ENCODE measurements around the gene PRR23A. TPM values are rescaled to one million over a fixed set of nuclear protein-coding genes. Genes with fewer than 3 reads are reported as not detected.

The PRR23A gene
- total RNA-seq, 3 donors from 2014 or later (not counting 1 experiment from before 2014, with no cell fraction given) = not detected

- Mint-ChIP-seq H3K27me3 (ENCODE audit: low read depth in 2 of 2) (peaks cover 30 to 59% of the 10 kb centered on the region in 2 donors), H3K36me3 (peaks cover 7% of the 10 kb centered on the region), H3K4me3 (no peak overlapping the region), H3K4me1 (peaks cover 11 to 16% of the 10 kb centered on the region in 2 donors), H3K27ac (no peak overlapping the region), H3K9me3 (peaks cover 2 to 3% of the 10 kb centered on the region in 2 donors)
- Histone ChIP-seq H3K9me3 (ENCODE audit: control insufficient read depth, insufficient read depth, low read length) (no peaks in the 10 kb centered on the region), H3K27me3 (ENCODE audit: control insufficient read depth, insufficient read depth, low read length) (peaks cover 18% of the 10 kb centered on the region), H3K4me1 (ENCODE audit: control insufficient read depth, insufficient read depth, low read length) (peaks cover 7% of the 10 kb centered on the region), H3K27ac (ENCODE audit: low read length) (no peak overlapping the region), H3K36me3 (ENCODE audit: control insufficient read depth, insufficient read depth, low read length) (no peaks in the 10 kb centered on the region), H3K4me3 (ENCODE audit: low read length) (no peak overlapping the region)
- TF ChIP-seq CTCF (IDR thresholded peaks at IDR 0.05) = no peak
- DNase-seq (no peak), ATAC-seq (no peak)
- intact Hi-C loops (cut with micrococcal nuclease) = no loop called here
Measured at GRCh38 chr3:138964923-138965322, 41.1 kb downstream of the PRR23A start.

GRCh38 chr3:138964264-138964663 lies 41.8 kb downstream of the PRR23A start:
- Histone ChIP-seq H3K4me3 (ENCODE audit: low read length) (no peak overlapping the region), H3K36me3 (ENCODE audit: control insufficient read depth, insufficient read depth, low read length) (no peaks in the 10 kb centered on the region), H3K27ac (ENCODE audit: low read length) (no peak overlapping the region), H3K9me3 (ENCODE audit: control insufficient read depth, insufficient read depth, low read length) (no peaks in the 10 kb centered on the region), H3K27me3 (ENCODE audit: control insufficient read depth, insufficient read depth, low read length) (peaks cover 18% of the 10 kb centered on the region), H3K4me1 (ENCODE audit: control insufficient read depth, insufficient read depth, low read length) (peaks cover 7% of the 10 kb centered on the region)
- DNase-seq = no peak
- Mint-ChIP-seq H3K27ac (no peak overlapping the region), H3K4me3 (no peak overlapping the region), H3K27me3 (ENCODE audit: low read depth in 2 of 2) (peaks cover 31 to 58% of the 10 kb centered on the region in 2 donors), H3K4me1 (peaks cover 11 to 17% of the 10 kb centered on the region in 2 donors), H3K9me3 (peaks cover 2 to 3% of the 10 kb centered on the region in 2 donors), H3K36me3 (peaks cover 7% of the 10 kb centered on the region)
- ATAC-seq = no peak
- intact Hi-C loops (cut with micrococcal nuclease) = no loop called here
- no peak for TF ChIP-seq CTCF (IDR thresholded peaks at IDR 0.05)
- no CpG with 5 or more reads among the region's 2 CpGs for WGBS (ENCODE audit: insufficient coverage)

GRCh38 chr3:138962854-138963560 lies 43.1 kb downstream of the PRR23A start:
- peaks cover 11 to 17% of the 10 kb centered on the region in 2 donors for H3K4me1 Mint-ChIP-seq
- no peak for TF ChIP-seq CTCF (IDR thresholded peaks at IDR 0.05)
- no peak overlapping the region for H3K4me3 ChIP-seq (ENCODE audit: low read length)
- no peak overlapping the region for H3K27ac Mint-ChIP-seq
- H3K4me3 Mint-ChIP-seq = no peak overlapping the region
- H3K4me1 ChIP-seq (ENCODE audit: control insufficient read depth, insufficient read depth, low read length) = peaks cover 7% of the 10 kb centered on the region
- no peaks in the 10 kb centered on the region for H3K9me3 ChIP-seq (ENCODE audit: control insufficient read depth, insufficient read depth, low read length)
- H3K36me3 Mint-ChIP-seq = peaks cover 7% of the 10 kb centered on the region
- no peaks in the 10 kb centered on the region for H3K36me3 ChIP-seq (ENCODE audit: control insufficient read depth, insufficient read depth, low read length)
- 86% methylated on average over 8 of the region's 8 CpGs for WGBS (ENCODE audit: insufficient coverage)
- DNase-seq (no peak), ATAC-seq (no peak)
- intact Hi-C loops (cut with micrococcal nuclease) = no loop called here
- peaks cover 2 to 3% of the 10 kb centered on the region in 2 donors for H3K9me3 Mint-ChIP-seq
- no peak overlapping the region for H3K27ac ChIP-seq (ENCODE audit: low read length)
- H3K27me3 ChIP-seq (ENCODE audit: control insufficient read depth, insufficient read depth, low read length) = peaks cover 18% of the 10 kb centered on the region
- H3K27me3 Mint-ChIP-seq (ENCODE audit: low read depth in 2 of 2) = peaks cover 32 to 58% of the 10 kb centered on the region in 2 donors
